HG03066 (cell line): Measurements from ENCODE around the gene SREK1IP1.

Experiments used
- ATAC-seq: cut with Tn5 transposase; IDR thresholded peaks from one replicate; pipeline ENCODE4 v1.9.1; 2021; ENCODE audit warnings: low read depth; ENCODE audit not compliant: unreplicated experiment

SREK1IP1 gene

GRCh38 chr5:64688965-64689364, 79.5 kb downstream of the SREK1IP1 start:
- no peak for ATAC-seq

GRCh38 chr5:64688391-64688790, 80.1 kb downstream of the SREK1IP1 start:
- ATAC-seq: no peak

GRCh38 chr5:64685866-64686265, 82.6 kb downstream of the SREK1IP1 start:
- no peak for ATAC-seq

GRCh38 chr5:64682608-64683007, 85.9 kb downstream of the SREK1IP1 start:
- ATAC-seq: no peak

- no peak for ATAC-seq
These were observed 88.2 kb downstream of the SREK1IP1 start for GRCh38 chr5:64680289-64680688.

- ATAC-seq: no peak
These were observed 90.1 kb downstream of the SREK1IP1 start for GRCh38 chr5:64678374-64678773.

- no peak for ATAC-seq
These were observed 96.8 kb downstream of the SREK1IP1 start for GRCh38 chr5:64671678-64672077.

- no peak for ATAC-seq
These were observed 98.2 kb downstream of the SREK1IP1 start for GRCh38 chr5:64670277-64670676.
